Endothelial cell (in vitro differentiated cells): Measurements from ENCODE around the gene IFNK. TPM values are rescaled to one million over a fixed set of nuclear protein-coding genes. Genes with fewer than 3 reads are reported as not detected.

Source experiments
- DNase-seq: peaks from one replicate; pipeline ENCODE4 v3.0.0; 2021; ENCODE audit warnings: low spot score
- H3K27ac Mint-ChIP-seq: one replicate; pipeline ENCODE4 v1.8.0; 2021; ENCODE audit warnings: mixed read lengths, inconsistent platforms; ENCODE audit not compliant: unreplicated experiment
- H3K27me3 Mint-ChIP-seq: one replicate; pipeline ENCODE4 v1.8.0; 2021; ENCODE audit warnings: mild to moderate bottlenecking, moderate library complexity, mixed read lengths, inconsistent platforms; ENCODE audit not compliant: unreplicated experiment
- H3K36me3 Mint-ChIP-seq: one replicate; pipeline ENCODE4 v1.8.0; 2021; ENCODE audit warnings: mild to moderate bottlenecking, low read depth, mixed read lengths, inconsistent platforms; ENCODE audit not compliant: unreplicated experiment
- H3K4me1 Mint-ChIP-seq: one replicate; pipeline ENCODE4 v1.8.0; 2021; ENCODE audit warnings: mild to moderate bottlenecking, mixed read lengths, inconsistent platforms; ENCODE audit not compliant: unreplicated experiment
- H3K4me3 Mint-ChIP-seq: one replicate; pipeline ENCODE4 v1.8.0; 2021; ENCODE audit warnings: mild to moderate bottlenecking, mixed read lengths, inconsistent platforms; ENCODE audit not compliant: unreplicated experiment
- H3K9me3 Mint-ChIP-seq: one replicate; pipeline ENCODE4 v1.8.0; 2021; ENCODE audit warnings: mixed read lengths, inconsistent platforms; ENCODE audit not compliant: unreplicated experiment
- total RNA-seq: library from RNA; stranded (reverse); fragmentation: NEBNext Ultra II Directional; extraction: Animal tissue kit (Norgen Biotek cat#: 25700); gene quantifications from one replicate; pipeline ENCODE4 v1.2.1, GENCODE V29; 2021; ENCODE audit not compliant: unreplicated experiment
- TF ChIP-seq, protein P1 (sequence below): fragments of 200-600 bp; sonication (generic); IDR thresholded peaks from one replicate; pipeline ENCODE4 v1.5.0; 2021; ENCODE audit warnings: antibody characterized with exemption; ENCODE audit not compliant: unreplicated experiment

Gene IFNK
- total RNA-seq, 1 donor from 2014 or later: not detected

DNA sequence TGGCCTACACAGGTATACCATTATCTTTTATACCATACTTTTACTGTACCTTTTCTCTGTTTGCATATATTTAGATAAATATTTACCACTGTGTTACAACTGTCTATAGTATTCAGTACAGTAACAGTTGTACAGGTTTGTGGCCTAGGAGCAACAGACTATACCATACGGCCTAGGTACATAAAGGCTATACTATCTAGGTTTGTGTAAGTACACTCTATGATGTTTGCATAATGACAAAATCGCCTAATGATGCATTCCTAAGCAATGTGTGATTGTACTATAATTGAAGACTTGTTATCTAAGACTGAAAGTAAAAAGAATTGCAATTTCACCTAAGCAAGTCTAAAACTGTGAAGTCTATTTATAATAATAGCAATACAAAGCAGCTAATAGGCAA lies 45.3 kb downstream of the IFNK start:
- Mint-ChIP-seq H3K4me1 (peaks cover 8% of the 10 kb centered on the region), H3K4me3 (no peak overlapping the region), H3K27ac (no peak overlapping the region), H3K9me3 (no peaks in the 10 kb centered on the region), H3K27me3 (peaks cover 5% of the 10 kb centered on the region), H3K36me3 (no peaks in the 10 kb centered on the region)
- TF ChIP-seq, protein P1, sequence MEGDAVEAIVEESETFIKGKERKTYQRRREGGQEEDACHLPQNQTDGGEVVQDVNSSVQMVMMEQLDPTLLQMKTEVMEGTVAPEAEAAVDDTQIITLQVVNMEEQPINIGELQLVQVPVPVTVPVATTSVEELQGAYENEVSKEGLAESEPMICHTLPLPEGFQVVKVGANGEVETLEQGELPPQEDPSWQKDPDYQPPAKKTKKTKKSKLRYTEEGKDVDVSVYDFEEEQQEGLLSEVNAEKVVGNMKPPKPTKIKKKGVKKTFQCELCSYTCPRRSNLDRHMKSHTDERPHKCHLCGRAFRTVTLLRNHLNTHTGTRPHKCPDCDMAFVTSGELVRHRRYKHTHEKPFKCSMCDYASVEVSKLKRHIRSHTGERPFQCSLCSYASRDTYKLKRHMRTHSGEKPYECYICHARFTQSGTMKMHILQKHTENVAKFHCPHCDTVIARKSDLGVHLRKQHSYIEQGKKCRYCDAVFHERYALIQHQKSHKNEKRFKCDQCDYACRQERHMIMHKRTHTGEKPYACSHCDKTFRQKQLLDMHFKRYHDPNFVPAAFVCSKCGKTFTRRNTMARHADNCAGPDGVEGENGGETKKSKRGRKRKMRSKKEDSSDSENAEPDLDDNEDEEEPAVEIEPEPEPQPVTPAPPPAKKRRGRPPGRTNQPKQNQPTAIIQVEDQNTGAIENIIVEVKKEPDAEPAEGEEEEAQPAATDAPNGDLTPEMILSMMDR: no peak
- no peak for DNase-seq

DNA sequence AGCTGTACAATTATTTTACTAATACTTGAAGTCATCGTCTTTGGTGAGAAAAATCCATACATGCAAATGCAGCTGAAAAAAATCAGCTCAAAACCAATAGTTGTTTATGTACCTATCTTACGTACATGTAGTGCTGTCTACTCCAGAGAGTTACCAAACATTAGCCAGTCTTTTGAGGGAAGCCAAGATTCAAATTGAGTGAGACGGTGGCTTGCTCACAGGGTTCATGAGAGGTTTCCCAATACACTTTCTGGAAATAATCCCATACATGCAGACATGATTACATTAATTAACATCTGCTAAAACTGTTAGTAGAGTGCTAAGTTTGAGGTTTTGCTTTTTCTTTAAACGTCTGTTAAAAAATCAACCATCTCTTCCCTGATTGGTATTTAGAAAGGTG lies 46.9 kb downstream of the IFNK start:
- Mint-ChIP-seq H3K27ac (no peak overlapping the region), H3K27me3 (peaks cover 5% of the 10 kb centered on the region), H3K36me3 (no peaks in the 10 kb centered on the region), H3K9me3 (no peaks in the 10 kb centered on the region), H3K4me1 (peaks cover 8% of the 10 kb centered on the region), H3K4me3 (no peak overlapping the region)
- DNase-seq: no peak
- TF ChIP-seq, protein P1: no peak

DNA sequence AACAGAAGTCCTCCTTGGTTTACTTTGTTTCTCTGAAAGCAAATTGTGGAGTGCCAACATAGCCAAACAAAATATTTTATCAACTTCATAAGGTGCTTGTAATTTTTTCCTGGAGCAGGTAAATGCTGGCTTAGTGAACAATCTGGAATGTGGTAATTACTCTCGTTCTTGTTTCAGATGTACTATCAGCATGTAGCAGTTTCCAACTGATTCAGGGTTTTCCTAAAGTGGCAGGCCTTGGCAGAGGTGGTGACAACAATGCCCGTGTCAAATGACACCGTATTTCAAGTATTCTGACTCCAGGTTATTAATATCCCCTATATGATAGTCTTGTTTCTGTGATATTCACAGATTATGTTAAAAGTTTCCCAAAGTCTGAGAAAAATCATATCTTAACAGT lies 48.0 kb downstream of the IFNK start:
- peaks cover 8% of the 10 kb centered on the region for H3K4me1 Mint-ChIP-seq
- H3K27me3 Mint-ChIP-seq: peaks cover 5% of the 10 kb centered on the region
- H3K4me3 Mint-ChIP-seq: peak overlapping the region; percentile 95
- TF ChIP-seq, protein P1: no peak
- peak overlapping the region; percentile 84 for H3K27ac Mint-ChIP-seq
- no peaks in the 10 kb centered on the region for H3K9me3 Mint-ChIP-seq
- H3K36me3 Mint-ChIP-seq: no peaks in the 10 kb centered on the region
- no peak for DNase-seq

DNA sequence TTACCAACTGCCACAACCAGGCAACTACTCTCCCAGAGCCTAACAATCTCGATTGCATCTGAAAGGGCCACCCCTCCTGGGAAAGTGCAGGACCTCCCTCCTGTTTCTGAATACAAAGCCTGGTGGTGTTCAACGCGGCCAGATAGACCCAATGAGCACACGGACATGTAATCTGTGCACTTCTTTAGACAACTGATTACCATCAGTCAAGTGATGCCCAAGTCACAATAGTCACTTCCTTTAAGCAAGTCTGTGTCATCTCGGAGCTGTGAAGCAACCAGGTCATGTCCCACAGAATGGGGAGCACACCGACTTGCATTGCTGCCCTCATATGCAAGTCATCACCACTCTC lies 48.5 kb downstream of the IFNK start:
- Mint-ChIP-seq H3K27me3 (peaks cover 5% of the 10 kb centered on the region), H3K36me3 (no peaks in the 10 kb centered on the region), H3K4me3 (peak overlapping the region; percentile 95), H3K9me3 (no peaks in the 10 kb centered on the region), H3K4me1 (peaks cover 8% of the 10 kb centered on the region), H3K27ac (peak overlapping the region; percentile 84)
- TF ChIP-seq, protein P1: no peak
- DNase-seq: peak; percentile 10

DNA sequence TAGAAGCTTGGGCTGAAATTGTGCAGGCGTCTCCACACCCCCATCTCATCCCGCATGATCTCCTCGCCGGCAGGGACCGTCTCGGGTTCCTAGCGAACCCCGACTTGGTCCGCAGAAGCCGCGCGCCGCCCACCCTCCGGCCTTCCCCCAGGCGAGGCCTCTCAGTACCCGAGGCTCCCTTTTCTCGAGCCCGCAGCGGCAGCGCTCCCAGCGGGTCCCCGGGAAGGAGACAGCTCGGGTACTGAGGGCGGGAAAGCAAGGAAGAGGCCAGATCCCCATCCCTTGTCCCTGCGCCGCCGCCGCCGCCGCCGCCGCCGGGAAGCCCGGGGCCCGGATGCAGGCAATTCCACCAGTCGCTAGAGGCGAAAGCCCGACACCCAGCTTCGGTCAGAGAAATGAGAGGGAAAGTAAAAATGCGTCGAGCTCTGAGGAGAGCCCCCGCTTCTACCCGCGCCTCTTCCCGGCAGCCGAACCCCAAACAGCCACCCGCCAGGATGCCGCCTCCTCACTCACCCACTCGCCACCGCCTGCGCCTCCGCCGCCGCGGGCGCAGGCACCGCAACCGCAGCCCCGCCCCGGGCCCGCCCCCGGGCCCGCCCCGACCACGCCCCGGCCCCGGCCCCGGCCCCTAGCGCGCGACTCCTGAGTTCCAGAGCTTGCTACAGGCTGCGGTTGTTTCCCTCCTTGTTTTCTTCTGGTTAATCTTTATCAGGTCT lies 49.0 kb downstream of the IFNK start, which contains the start of gene C9orf72:
Gene C9orf72, minus strand, starts transcription at position 564 of the 716 bp plus-strand sequence. CDS start 6,361 bp downstream, outside the sequence.
- peak within 1 kb of the TSS; percentile 98 for H3K27ac Mint-ChIP-seq
- TF ChIP-seq, protein P1: no peak
- H3K4me3 Mint-ChIP-seq: peak within 1 kb of the TSS; percentile 98
- peak; percentile 81 for DNase-seq
- H3K36me3 Mint-ChIP-seq: peaks cover under 1% of the 10 kb centered on the region
- H3K27me3 Mint-ChIP-seq: peaks cover 5% of the 10 kb centered on the region
- H3K4me1 Mint-ChIP-seq: peaks cover 8% of the 10 kb centered on the region
- peaks cover 2% of the 10 kb centered on the region for H3K9me3 Mint-ChIP-seq
